Fibroblast of the aortic adventitia (primary cell): ENCODE data around the gene PLA2G2E. TPM values are rescaled to one million over a fixed set of nuclear protein-coding genes. Genes with fewer than 3 reads are reported as not detected.
"Not testable (repeated sequence)": the region's sequence is repeated elsewhere in the genome, so short reads cannot be mapped to it uniquely, and the experiment has no call there.

Experiments used
- DNase-seq: peaks from one replicate; pipeline ENCODE4 v3.0.0-alpha.2; 2010; ENCODE audit warnings: low read depth
- H3K4me3 ChIP-seq: 2 replicates; pipeline ENCODE4 v1.5.1; 2011; ENCODE audit warnings: low read depth, mild to moderate bottlenecking, control low read depth, low read length, moderate library complexity
- CTCF ChIP-seq: IDR thresholded peaks from 2 replicates; pipeline ENCODE4 v1.5.1; 2011; ENCODE audit warnings: mild to moderate bottlenecking, low read length, control low read depth, inconsistent platforms; ENCODE audit not compliant: insufficient read depth
- total RNA-seq: library from RNA; depleted of rRNA; stranded (reverse); fragments of >200 nt; gene quantifications from 2 replicates; pipeline ENCODE4 v1.2.3, GENCODE V29; 2012; ENCODE audit warnings: low replicate concordance

PLA2G2E gene
- total RNA-seq, 1 donor = not detected

- no peak for DNase-seq
- no peak for TF ChIP-seq CTCF
- H3K4me3 ChIP-seq = no peak overlapping the region
Observed at GRCh38 chr1:19892129-19892528, 31.3 kb downstream of the PLA2G2E start.

GRCh38 chr1:19889656-19890055 lies 33.8 kb downstream of the PLA2G2E start:
- no peak for DNase-seq
- TF ChIP-seq CTCF = no peak
- no peak overlapping the region for H3K4me3 ChIP-seq

GRCh38 chr1:19888112-19888511 lies 35.3 kb downstream of the PLA2G2E start:
- DNase-seq = no peak
- no peak for TF ChIP-seq CTCF
- H3K4me3 ChIP-seq = no peak overlapping the region

- TF ChIP-seq CTCF = no peak
- H3K4me3 ChIP-seq = no peak overlapping the region
- peak; percentile 30 for DNase-seq
Observed at GRCh38 chr1:19885821-19886220, 37.6 kb downstream of the PLA2G2E start.

- no peak overlapping the region for H3K4me3 ChIP-seq
- TF ChIP-seq CTCF = no peak
- DNase-seq = no peak
Observed at GRCh38 chr1:19884312-19884711, 39.1 kb downstream of the PLA2G2E start.

GRCh38 chr1:19882111-19883071 lies 41.0 kb downstream of the PLA2G2E start, which contains the start of gene OTUD3:
Gene OTUD3 (plus strand): TSS chr1:19882395. CDS start chr1:19882514, 119 bp downstream.
- TF ChIP-seq CTCF = peak; percentile 84
- DNase-seq = peak; percentile 98
- peak within 1 kb of the TSS; percentile 88 for H3K4me3 ChIP-seq

GRCh38 chr1:19880841-19881240 lies 42.6 kb downstream of the PLA2G2E start:
- not testable (repeated sequence) for H3K4me3 ChIP-seq, DNase-seq
